Stimulated activated CD8-positive, alpha-beta memory T cell treated with anti-CD3 and anti-CD28 coated beads, Interleukin-4, amount 100 ng/mL, for 4 hours (primary cell): ENCODE measurements around the gene EEFSEC.

Source experiments
- DNase-seq, 2 donors: peaks; one replicate each; pipeline ENCODE4 v3.0.0-alpha.2; 2020; ENCODE audit warnings: low read depth in 2 of 2, low spot score in 1 of 2

Gene EEFSEC

DNA sequence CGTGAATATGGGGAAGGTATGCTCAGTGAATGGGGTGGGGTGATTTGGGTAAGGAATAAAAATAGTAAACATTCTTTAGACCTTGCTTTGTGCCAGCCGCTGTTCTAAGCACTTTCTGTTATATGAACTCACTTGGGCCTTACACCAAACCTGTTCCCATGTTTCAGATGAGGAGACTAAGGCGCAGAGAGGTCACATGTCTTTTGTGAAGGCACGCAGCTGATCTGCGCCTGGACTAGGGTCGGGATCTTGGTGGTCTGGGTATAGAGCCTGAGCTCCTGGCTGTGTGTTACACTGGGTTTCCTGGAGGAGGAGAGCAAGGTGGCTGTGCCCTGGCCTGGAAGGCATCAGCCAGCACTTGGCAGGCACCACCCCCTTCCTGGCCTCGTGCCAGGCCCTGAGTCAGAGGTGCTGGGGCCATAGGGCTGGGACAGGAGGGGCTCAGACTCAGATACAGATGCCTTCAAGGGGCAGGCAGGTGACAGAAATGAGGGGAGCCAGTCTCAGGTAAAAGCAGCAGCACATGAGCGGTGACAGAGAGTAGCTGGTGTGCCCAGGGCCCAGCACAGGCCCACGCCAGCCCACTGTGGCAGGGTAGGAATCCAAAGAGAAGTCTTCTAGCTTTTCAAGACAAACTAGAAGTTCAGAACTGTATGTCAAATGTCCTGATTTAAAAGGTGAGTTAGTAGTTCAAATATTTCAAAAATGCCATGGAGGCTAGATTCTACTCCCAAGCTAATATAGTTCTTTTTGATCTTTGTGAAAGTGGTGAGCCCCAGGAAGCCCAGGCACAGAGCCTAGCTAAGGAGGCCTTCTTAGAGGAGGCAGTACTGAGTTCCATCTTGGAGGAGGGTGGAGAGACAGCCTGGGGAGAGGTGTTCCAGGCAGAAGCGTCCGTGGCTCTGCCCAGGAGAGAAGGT is 230.3 kb downstream of the EEFSEC start:
- DNase-seq, result peak in 1 of 2 donors; percentile 47

DNA sequence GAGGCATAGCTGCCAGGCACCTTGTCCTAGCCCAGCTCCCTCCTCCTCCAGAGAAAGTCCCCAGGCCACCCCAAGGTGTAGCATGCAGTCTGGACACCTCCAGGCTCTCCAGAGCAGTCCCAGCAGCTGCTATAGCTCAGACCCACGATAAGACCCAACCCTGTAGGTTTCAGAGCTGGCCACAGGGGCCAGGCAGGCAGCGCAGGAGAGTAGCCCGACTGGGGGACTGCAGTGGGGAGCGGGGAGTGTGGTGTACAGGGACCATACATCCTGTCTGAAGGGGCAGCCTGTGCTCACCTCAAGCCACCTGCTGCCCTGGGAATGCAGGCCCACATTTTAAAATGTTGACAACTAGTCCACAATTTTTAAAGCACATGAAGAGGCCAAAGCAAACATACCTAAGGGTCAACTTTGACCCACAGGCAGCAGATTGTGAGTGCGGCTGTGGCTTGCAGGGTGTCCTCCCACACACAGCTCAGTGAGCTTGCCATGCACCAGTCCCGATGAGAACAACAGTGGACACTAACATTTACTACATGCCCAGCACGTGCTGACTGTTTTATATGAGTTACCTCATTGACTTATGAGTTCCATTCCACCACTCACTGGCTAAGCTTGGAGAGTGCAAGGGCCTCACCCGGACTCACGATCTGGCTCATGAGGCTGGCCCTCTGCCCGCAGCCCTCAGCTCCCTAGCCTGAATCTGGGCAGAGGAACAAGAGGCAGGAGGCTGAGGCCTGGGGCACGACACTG is 232.0 kb downstream of the EEFSEC start:
- DNase-seq, result no peak

DNA sequence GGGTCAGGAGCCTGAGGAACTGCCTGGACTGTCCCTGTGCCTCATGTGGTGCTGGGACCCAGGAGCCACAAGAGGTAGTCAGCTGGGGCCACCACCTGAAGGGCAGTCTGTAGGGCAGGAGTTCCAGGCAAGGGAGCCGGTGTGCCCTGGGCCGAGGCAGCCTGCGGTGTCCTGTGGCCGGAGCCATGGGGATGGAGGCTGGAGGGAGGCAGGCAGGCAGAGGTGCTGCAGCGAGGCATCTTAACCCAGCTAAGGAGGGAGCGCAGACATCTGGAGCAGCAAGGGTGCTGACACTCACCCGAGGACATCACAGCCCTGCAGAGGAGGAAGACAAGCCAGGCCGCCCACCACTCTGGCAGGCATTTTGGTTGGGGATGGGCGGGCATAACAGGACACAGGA is 235.7 kb downstream of the EEFSEC start:
- no peak for DNase-seq

DNA sequence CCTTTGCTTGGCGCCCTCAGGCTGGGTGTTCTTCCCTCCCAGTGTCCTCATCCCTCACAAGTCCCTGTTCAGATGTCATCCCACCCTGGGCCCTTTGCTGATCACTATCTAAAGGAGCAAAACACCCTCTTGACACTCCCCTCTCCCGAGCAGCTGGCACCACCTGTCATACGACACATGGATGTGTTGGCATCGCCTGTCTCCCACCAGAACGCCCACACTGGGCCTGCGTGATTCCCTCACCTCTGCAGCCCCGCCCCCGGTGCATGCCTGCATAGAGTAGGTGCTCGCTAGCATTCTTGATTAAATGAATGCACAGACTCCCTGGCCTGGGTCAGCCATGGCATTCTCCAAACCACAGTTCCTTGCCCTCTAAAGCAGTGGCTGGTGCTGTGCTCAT is 237.6 kb downstream of the EEFSEC start:
- DNase-seq, result no peak

DNA sequence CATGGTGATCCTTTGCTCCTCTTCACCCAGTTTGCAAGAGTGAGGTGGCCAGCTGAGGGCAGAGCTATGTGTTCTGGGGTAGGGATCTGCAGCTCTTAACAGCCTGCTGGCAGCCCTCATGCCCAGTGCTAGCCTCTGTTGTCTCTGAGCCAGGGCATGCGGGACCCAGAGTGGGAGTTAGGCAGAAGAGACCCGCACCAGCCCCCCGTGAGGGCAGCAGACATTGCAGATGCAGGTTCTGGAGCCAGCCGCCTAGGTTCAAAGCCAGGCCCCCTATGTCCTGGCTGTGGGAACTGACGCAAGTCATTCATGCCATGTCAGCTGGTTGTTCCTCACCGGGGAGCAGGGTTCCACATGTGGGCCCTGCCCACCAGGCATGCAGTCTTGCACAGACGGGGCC is 238.7 kb downstream of the EEFSEC start:
- DNase-seq, result no peak

DNA sequence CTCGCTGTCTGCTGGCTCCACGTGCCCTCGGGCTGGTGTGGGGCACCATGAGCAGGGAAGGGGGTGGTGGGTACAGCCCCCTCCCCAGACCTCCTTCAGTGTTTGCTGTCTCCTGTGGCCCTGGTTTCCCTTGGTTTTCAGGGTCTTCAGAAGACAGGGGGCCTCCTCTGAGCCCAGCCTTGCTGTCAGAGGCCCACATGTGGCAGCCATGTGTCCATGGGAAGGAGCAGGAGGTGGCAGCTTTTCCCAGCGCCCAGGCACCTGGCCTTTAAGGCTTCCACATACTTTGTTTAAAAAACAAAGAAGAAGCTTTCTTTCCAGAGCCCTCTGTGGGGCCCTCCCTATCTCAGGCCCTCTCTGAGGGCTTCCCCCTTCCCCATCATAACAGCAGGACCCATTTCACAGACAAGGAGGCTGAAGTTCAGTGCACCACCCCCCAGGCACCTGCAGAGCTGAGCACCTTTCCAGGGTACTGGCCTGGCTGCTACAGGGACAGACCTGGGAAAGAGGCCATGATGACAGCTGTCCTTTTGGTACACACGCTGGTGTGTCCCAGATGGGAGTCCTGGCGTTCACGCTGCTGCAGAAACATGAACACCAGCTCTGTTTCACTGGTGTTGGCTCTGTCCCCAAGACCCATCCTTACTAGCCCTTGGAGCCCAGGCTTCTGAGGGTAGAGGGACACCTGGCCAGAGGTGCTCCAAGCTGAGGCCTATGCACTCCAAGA is 239.7 kb downstream of the EEFSEC start:
- no peak for DNase-seq

DNA sequence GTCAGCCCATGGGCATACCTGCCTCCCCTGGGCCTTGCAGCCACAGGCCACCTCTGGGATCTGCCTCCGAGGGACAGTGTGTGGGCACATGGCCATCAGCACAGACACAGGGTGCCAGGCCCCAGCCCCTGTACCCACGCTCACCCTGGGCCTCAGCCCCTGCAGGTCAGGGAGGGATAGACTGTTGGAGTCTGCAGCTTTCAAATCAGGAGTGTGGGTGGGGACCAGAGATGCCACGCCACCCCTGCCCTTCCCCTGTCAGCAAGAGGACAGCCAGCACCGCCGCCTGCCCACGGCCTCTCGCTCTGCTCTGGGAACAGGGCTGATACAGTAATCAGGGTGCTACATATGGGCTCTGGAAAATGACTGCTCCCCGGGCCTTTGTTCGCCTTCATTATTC is 240.8 kb downstream of the EEFSEC start:
- DNase-seq, result no peak

DNA sequence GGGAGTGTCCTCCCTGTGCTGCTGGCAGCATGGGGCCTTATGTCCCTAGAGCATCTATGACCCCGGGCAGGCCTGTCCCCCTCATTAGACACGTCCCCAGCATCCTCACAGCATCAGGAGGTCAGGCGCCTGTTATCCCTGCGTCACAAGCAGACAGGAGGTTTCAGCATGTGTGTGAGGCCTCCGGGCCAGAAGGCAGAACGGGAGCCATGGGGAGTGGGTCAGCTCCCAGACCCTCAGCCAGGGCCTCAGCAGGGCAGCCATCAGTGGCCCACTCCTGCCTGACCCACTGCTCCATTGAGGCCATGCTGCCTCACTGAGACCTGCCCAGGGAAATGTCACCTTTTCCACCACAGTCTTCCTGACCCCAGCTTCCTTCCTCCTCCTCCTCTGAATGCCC is 241.8 kb downstream of the EEFSEC start:
- DNase-seq, result no peak

DNA sequence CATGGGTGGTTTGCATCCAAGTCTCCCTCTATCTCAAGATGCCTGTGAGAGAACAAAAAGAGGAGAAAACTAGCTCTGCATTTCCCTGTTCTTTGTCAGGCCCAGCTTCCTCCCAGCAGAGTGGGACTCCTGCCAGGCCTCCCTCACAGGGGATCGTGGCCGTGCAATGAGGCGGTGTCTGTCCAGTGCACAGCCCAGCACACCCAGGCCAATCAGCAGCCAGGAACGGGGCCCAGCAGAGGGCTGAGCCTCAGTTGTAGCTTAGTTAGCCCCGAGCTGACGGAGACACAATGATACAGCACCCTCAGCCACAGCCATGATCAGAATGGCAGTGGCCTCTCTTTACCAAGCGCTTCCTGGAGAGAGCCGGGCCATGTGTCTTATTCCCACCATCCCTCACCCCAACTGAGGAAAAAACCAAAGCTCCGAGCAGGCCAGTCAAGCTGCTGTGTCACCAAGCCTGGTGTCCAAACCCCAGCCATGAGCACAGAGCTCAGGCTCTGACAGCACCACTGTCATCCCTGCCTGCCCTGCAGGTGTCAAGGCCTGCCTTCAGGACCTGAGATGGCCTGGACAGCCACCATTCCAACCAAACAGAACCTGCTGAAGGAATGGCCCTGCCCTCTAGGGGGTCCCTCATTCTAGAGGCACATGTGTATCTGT is 242.3 kb downstream of the EEFSEC start:
- DNase-seq, result no peak

DNA sequence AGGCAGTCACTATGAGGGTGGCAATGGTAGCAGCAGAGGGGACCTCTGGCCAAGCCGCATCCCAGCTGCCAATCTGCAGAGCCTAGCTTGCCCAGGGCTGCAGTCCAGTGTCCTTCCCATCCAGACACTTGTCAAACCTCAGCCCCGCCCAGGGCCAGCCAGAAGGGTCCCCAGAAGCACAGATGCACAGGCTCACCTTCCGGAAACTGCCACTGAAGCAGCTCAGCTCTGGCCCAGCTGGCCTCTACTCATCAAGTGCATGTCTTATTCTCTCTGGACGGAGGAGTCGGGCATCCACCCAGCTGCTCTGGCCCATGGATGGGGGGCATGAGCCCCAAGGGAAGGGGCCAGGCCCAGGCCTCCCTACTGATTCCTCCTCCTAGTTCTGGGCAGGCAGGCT is 244.2 kb downstream of the EEFSEC start:
- DNase-seq, result no peak

DNA sequence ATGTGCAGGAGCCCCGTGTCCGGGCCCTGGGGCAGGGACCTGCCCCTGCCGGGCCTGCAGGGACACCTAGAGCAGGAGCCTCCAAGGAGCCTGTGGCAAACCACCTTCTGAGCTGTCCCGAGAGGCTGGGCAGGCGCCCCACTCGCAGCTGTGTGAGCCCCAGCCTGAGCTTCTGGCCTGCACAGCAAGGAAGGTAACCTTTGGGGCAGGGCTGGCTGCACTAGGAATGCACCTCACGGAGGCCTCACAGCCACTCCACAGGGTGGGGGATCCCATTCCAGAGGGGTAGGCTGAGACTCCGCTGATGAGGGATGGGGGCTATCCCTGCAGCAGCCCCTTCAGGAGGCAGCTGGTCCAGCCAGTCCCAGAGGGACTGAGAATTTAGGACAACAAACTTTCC is 245.3 kb downstream of the EEFSEC start:
- no peak for DNase-seq

DNA sequence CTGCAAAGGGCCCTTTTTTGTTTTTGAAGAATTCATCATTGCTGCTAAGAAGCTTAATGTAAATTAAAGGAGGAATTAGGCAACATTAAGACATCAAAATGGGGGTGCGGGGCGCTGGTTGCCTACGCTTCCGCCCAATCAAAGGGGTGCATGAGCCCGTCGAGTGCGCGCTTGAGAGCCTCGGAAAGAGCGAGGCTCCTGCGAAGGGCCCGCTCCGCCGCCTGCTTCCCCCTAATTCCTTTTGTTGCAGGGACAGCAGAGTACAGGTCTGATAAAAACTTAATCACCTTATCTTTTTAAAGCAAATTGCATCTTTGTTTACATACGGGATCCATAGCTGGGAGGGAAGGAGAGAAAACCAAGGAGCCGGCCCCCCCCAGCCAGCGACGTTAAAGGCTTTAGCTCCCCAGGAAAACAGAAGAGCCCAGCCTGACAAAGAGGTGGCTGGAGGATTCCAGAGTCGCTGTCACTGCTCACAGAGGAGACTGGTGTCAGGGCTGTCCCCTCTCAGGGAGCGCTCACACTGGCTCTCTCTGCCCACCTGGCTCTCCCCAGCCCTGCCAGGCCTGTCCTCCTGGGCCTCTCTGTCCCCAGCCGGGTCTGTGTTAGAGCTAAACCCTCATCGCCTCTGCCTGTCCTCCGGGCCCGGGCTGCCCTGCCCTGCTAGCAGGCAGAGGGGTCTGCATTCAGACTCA is 246.1 kb downstream of the EEFSEC start:
- DNase-seq, result no peak

DNA sequence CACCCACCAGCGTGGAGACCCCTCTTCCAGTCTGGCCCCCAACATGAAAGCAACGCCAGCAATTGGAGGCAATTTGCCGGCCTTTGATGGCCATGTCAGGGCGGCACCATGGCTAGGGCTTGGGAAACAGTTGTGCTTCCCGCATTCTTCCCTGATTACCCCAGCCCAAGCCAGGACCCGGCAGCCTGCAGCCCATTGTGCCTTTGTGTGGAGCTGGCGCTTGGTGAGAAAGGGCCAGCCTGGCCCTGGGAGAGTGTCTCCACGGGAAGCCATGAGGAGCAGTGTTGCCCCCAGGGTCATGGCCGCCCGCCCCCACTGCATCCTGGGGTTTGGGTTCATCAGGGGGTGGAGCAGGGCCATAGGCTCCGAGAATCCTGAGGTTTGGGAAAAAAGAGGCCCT is 247.4 kb downstream of the EEFSEC start:
- no peak for DNase-seq

DNA sequence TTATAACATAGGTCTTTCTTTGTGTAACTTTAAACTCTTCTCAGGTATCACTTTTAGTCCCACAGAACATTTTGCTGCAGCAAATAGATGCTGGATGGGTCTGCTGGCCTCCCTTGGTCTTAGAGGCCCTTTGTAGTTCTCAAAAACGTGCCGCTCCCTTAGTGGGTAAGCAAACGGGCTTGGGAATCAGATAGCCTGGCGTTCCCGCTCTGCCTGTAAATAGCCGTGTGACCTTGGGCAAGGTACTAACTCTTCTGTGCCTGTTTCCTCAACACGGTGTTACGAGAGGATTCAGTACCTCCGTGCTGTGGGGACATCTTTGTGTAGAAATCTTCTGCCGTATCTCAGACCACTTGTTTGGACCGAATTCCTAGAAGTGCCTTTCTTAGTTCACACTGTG is 249.0 kb downstream of the EEFSEC start:
- DNase-seq, result no peak

DNA sequence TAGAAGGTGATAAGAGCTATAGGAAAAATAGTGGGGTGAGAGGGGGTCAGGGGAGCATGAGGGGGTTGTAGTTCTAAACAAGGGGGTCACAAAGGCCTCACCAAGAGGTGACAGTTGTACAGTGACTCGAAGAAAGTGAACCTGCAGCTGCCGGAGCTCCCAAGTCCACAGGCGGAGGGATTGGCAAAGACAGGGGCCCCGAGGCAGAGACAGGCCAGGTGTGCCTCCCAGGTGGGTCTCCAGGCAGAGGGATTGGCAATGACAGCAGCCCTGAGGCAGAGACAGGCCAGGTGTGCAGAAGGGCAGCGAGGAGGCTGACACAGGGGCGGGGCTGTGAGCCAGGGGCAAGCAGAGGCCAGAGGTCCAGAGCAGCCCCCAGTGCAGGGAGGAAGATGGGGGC is 249.7 kb downstream of the EEFSEC start:
- no peak for DNase-seq

DNA sequence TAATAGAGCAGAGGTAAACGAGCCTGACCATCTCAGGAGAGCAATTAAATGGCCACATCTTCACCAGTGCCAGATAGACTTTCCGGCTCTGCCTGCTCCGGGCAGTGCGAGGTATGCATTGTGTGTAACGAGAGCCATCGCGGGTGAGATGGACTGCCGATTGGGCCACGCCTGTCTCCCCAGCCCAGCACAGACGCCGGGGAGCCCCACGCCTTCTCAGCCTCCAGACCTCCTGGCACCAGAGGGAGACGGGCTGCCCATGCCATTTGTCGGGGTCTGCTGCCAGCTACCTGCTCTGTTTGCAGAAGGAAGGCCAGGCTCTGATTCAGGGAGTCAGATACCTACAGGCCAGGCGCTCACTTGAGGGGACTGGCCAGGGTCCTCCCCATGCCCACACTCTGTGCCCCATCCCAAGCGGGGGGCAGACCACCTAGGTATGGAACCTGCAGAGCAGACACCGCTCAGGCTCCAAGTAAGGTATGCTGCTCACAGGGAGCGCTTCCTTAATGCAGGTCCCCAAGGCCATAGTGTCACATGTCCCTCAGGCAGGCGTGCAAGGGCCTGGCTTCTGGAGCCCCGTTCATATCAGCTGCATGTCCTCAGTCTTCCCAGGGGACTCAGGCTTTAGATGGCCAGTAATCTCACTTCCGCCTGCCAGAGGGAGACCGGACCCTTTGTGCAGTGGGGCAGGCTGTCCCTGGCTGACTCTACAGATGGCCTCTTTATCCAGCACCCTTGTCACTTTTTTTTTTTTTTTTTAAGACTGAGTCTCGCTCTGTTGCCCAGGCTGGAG is 251.2 kb downstream of the EEFSEC start:
- no peak for DNase-seq

DNA sequence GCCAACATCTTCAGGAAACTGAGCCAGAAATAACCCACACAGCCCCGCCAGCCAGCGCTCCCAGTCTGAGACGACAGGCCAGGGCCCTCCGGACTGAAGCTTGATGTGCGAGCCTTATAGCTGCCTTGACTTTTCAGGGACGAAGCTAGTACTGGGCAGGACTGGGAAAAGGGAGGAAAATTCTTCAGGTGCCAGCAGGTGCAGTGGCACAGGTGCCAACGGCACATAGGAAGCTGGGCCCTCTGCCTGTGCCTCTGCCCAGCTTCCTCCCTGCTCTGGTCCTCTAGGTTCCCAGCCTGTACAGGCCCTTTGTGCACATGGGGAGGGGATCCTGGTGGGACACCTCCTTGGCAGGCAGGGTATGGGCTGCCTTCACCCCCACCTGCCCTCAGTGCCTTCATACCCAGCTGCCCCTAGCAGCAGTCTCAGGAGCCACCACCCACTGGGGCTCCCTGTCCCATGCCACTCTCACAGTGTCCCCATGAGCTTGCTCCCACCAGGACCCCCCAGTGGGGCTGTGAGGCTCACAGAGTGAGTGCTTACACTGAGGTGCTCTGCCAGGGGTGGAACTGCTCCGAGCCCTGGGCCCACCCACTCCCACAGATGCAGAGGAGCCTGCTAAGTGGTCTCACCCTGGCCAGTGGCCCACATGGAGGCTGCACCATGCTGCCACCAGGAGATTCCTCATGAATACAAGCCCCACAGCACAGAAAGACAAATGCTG is 252.4 kb downstream of the EEFSEC start:
- no peak for DNase-seq

DNA sequence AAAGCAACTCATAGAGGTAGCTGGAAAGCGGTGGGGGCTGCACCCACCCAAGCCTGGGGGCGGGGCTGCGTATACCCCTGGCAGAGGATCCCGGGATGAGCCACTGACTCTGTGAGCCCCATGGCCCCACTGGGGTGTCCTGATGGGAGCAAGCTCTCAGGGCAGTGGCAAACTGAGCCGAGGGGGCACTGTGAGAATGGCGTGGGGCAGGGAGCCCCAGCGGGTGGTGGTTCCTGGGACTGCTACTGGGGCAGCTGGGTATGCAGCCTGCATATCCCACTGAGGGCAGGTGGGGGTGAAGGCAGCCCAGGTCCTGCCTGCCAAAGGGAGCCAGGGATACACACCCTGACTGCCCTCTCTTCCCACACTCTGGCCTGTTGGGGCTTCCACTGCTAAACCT is 254.0 kb downstream of the EEFSEC start:
- no peak for DNase-seq

DNA sequence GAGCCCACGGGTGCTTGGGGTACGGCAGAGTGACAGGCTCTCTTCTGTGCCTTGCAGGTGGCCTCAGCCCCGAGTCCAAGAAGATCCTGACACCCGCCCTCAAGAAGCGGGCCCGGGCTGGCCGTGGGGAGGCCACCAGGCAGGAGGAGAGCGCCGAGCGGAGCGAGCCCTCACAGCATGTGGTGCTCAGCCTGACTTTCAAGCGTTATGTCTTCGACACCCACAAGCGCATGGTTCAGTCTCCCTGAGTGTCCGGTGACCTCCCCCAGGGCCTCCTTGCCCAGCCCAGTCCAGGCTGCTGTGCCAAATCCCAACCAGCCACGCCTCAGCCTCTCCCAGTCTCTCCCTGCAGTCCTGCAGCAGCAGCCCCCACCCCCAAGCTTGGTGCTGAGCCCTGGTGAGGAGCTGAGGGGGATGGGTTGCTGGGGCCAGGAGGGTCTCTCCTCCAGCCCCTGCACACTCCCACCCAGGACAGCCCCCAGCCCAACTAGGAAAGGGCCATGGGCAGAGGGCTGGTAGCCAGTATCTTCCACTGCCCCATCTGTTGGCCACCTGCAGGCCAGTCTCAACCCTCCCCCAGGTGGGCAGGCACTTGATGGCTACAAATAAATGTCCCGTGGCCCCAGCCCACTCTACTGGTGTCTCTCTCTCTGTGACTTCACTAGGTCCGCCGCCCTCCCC is 254.9 kb downstream of the EEFSEC start:
- DNase-seq, result no peak
